B cell (primary cell): ENCODE data around the gene ZCCHC7.

Source experiments
- CTCF ChIP-seq: fragments of 200-600 bp; IDR thresholded peaks from one replicate; pipeline ENCODE4 v1.8.0; 2022; ENCODE audit warnings: antibody characterized with exemption, mild to moderate bottlenecking
- EZH2 ChIP-seq: IDR thresholded peaks from 2 replicates; pipeline ENCODE4 v1.6.1; 2012; ENCODE audit warnings: borderline replicate concordance, low read depth, mild to moderate bottlenecking, moderate library complexity, low read length; ENCODE audit not compliant: insufficient read depth, poor library complexity, severe bottlenecking

- TF ChIP-seq CTCF (no peak), EZH2 (no peak)
Observed at GRCh38 chr9:37117956-37118355, 2.4 kb upstream of the ZCCHC7 start.
